OCI-LY3 (cell line): Measurements from ENCODE around the gene IGFL3.

Source experiments
- H2AFZ ChIP-seq: fragments of 200-600, 300-600 bp; shearing (Covaris generic); 2 replicates; pipeline ENCODE4 v1.6.0; 2014; ENCODE audit warnings: antibody characterized with exemption, low read depth, low read length
- H3K27ac ChIP-seq: fragments of 200-600, 300-600 bp; sonication (generic); 2 replicates; pipeline ENCODE4 v1.5.1; 2014; ENCODE audit warnings: mild to moderate bottlenecking, low read length, moderate library complexity, mixed read lengths
- H3K27me3 ChIP-seq: fragments of 200-600, 300-600 bp; sonication (generic); 2 replicates; pipeline ENCODE4 v1.6.1; 2014; ENCODE audit warnings: low read depth, low read length, mixed read lengths
- H3K36me3 ChIP-seq: fragments of 200-600, 300-600 bp; sonication (generic); replicated peaks from 2 replicates; pipeline ENCODE3; 2014; ENCODE audit warnings: low read depth, low read length, mixed read lengths
- H3K4me1 ChIP-seq: fragments of 300-600, 200-600 bp; sonication (generic); 2 replicates; pipeline ENCODE4 v1.6.1; 2014; ENCODE audit warnings: low read length, mixed read lengths
- H3K4me2 ChIP-seq: fragments of 200-600, 300-600 bp; sonication (generic); 2 replicates; pipeline ENCODE4 v1.6.1; 2014; ENCODE audit warnings: low read length, mixed read lengths
- H3K4me3 ChIP-seq: fragments of 300-600, 200-600 bp; sonication (generic); 2 replicates; pipeline ENCODE4 v1.5.1; 2014; ENCODE audit warnings: antibody characterized with exemption, mild to moderate bottlenecking, low read length, moderate library complexity
- H3K79me2 ChIP-seq: fragments of 300-600, 200-600 bp; shearing (Covaris generic); 2 replicates; pipeline ENCODE4 v1.6.1; 2014; ENCODE audit warnings: mild to moderate bottlenecking, low read length, mixed read lengths
- H3K9ac ChIP-seq: fragments of 300-600, 200-600 bp; shearing (Covaris generic); 2 replicates; pipeline ENCODE4 v1.6.0; 2014; ENCODE audit warnings: mild to moderate bottlenecking, low read length, moderate library complexity
- H3K9me3 ChIP-seq: fragments of 200-600, 300-600 bp; shearing (Covaris generic); 2 replicates; pipeline ENCODE4 v1.6.1; 2014; ENCODE audit warnings: low read length, mixed read lengths; ENCODE audit not compliant: insufficient read depth
- H4K20me1 ChIP-seq: fragments of 200-600, 300-600 bp; sonication (generic); 2 replicates; pipeline ENCODE4 v1.6.1; 2016; ENCODE audit warnings: low read length, mixed read lengths; ENCODE audit not compliant: insufficient read depth
- CTCF ChIP-seq: fragments of 200-600, 300-600 bp; sonication (generic); IDR thresholded peaks from 2 replicates; pipeline ENCODE4 v1.5.1; 2014; ENCODE audit warnings: antibody characterized with exemption, low read length, low read depth
- EZH2phosphoT487 ChIP-seq: fragments of 200-600 bp; shearing (Covaris generic); IDR thresholded peaks from 2 replicates; pipeline ENCODE4 v1.6.1; 2018; ENCODE audit warnings: antibody characterized with exemption, mixed run types, low read depth

IGFL3 gene

GRCh38 chr19:46160233-46160775, 35.8 kb upstream of the IGFL3 start:
- no peak overlapping the region for H3K4me2 ChIP-seq
- H3K9ac ChIP-seq = no peak overlapping the region
- TF ChIP-seq EZH2phosphoT487 = no peak
- TF ChIP-seq CTCF = no peak
- no peak overlapping the region for H3K27ac ChIP-seq
- H3K4me1 ChIP-seq = no peaks in the 10 kb centered on the region
- H4K20me1 ChIP-seq = no peaks in the 10 kb centered on the region
- H3K36me3 ChIP-seq = no peaks in the 10 kb centered on the region
- no peak overlapping the region for H2AFZ ChIP-seq
- H3K9me3 ChIP-seq = no peaks in the 10 kb centered on the region
- no peaks in the 10 kb centered on the region for H3K79me2 ChIP-seq
- no peak overlapping the region for H3K4me3 ChIP-seq
- no peaks in the 10 kb centered on the region; the same call in 1 of the 2 replicates for H3K27me3 ChIP-seq

DNA sequence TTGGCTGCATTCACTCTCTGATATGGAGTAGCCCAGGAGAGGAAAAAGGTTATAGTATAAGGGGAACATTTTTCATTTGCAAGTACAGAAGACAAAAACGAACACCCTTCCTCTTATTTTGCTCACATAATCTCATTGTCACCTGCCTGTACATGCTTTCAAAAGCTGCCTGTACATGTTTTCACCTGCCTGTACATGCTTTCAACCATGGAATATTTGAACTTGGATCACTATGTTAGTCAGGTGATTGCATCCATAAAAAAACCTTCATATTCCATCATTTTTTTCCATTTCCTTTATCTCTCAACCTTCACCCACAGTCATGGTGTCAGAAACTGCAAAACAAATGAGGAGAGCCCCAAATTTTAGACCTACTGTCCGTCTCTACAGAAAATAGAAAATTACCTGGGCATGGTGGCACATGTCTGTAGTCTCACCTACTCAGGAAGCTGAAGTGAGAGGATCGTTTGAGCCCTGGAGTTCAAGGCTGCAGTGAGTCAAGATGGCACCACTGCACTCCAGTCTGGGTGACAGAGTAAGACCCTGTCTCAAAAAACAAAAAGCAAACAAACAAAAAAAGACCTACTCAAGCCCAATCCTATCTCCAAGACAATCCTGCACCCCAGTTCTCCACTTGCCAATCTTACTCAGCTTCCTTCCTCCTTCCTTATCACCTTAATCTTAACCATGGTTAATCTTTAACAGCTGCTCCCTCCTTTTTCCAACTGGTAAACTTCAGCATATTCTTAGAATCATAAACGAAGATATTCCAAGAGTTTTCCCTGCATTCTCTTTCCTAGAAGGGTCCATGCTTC, 35.1 kb upstream of the IGFL3 start:
- Histone ChIP-seq H4K20me1 (no peaks in the 10 kb centered on the region), H3K79me2 (no peaks in the 10 kb centered on the region), H3K4me3 (no peak overlapping the region), H3K9ac (no peak overlapping the region), H2AFZ (no peak overlapping the region), H3K27me3 (no peaks in the 10 kb centered on the region; the same call in 1 of the 2 replicates), H3K9me3 (no peaks in the 10 kb centered on the region), H3K4me2 (no peak overlapping the region), H3K27ac (no peak overlapping the region), H3K4me1 (no peaks in the 10 kb centered on the region), H3K36me3 (no peaks in the 10 kb centered on the region)
- no peak for TF ChIP-seq CTCF
- TF ChIP-seq EZH2phosphoT487 = no peak

GRCh38 chr19:46155237-46155636, 30.7 kb upstream of the IGFL3 start:
- no peaks in the 10 kb centered on the region; the same call in 1 of the 2 replicates for H3K27me3 ChIP-seq

More at GRCh38 chr19:46155237-46155636, 30.7 kb upstream of the IGFL3 start:
- Histone ChIP-seq H3K4me1 (peaks cover 29% of the 10 kb centered on the region), H3K36me3 (no peaks in the 10 kb centered on the region), H3K27ac (no peak overlapping the region), H3K9me3 (no peaks in the 10 kb centered on the region), H3K9ac (no peak overlapping the region), H3K4me3 (no peak overlapping the region), H3K4me2 (no peak overlapping the region), H2AFZ (no peak overlapping the region), H3K79me2 (no peaks in the 10 kb centered on the region), H4K20me1 (no peaks in the 10 kb centered on the region)
- no peak for TF ChIP-seq EZH2phosphoT487
- no peak for TF ChIP-seq CTCF
